HT-29 (cell line): ENCODE data around the gene MYH9. TPM values are rescaled to one million over a fixed set of nuclear protein-coding genes. Genes with fewer than 3 reads are reported as not detected.
A peak's percentile ranks its signal among the peaks of the same experiment; 100 is the strongest.
"Not testable (repeated sequence)": the region's sequence is repeated elsewhere in the genome, so short reads cannot be mapped to it uniquely, and the experiment has no call there.

Source experiments
- DNase-seq: peaks from one replicate; pipeline ENCODE4 v3.0.0-alpha.2; 2015; ENCODE audit warnings: low spot score
- total RNA-seq: library from RNA; depleted of rRNA; stranded (reverse); fragments of >200 nt; shearing (Covaris generic); gene quantifications from 2 replicates; pipeline ENCODE4 v1.2.3, GENCODE V29; 2014

Gene MYH9
- total RNA-seq, 1 experiment from 2014 or later, result 259 TPM

- no peak for DNase-seq
Measured at GRCh38 chr22:36279219-36279666, 108.5 kb downstream of the MYH9 start.

- DNase-seq, result peak; percentile 66
Measured at GRCh38 chr22:36277482-36278291, 110.1 kb downstream of the MYH9 start.

- DNase-seq, result no peak
Measured at GRCh38 chr22:36274531-36274930, 113.2 kb downstream of the MYH9 start.

GRCh38 chr22:36271951-36272350 is 115.8 kb downstream of the MYH9 start:
- not testable (repeated sequence) for DNase-seq

GRCh38 chr22:36271231-36271630 is 116.5 kb downstream of the MYH9 start:
- not testable (repeated sequence) for DNase-seq

GRCh38 chr22:36267896-36268485 is 119.8 kb downstream of the MYH9 start:
- DNase-seq, result no peak

- no peak for DNase-seq
Measured at GRCh38 chr22:36267058-36267457, 120.7 kb downstream of the MYH9 start.

GRCh38 chr22:36263886-36264664 is 123.7 kb downstream of the MYH9 start:
- DNase-seq, result not testable (repeated sequence)

- DNase-seq, result not testable (repeated sequence)
Measured at GRCh38 chr22:36263216-36263673, 124.5 kb downstream of the MYH9 start.

- not testable (repeated sequence) for DNase-seq
Measured at GRCh38 chr22:36262307-36262706, 125.5 kb downstream of the MYH9 start.

GRCh38 chr22:36261675-36262074 is 126.1 kb downstream of the MYH9 start:
- not testable (repeated sequence) for DNase-seq

GRCh38 chr22:36259615-36260300 is 128.0 kb downstream of the MYH9 start:
- no peak for DNase-seq

GRCh38 chr22:36258701-36259614 is 128.8 kb downstream of the MYH9 start:
- DNase-seq, result no peak

- DNase-seq, result no peak
Measured at GRCh38 chr22:36257948-36258670, 129.7 kb downstream of the MYH9 start.

GRCh38 chr22:36257308-36257707 is 130.5 kb downstream of the MYH9 start:
- DNase-seq, result no peak

- no peak for DNase-seq
Measured at GRCh38 chr22:36256478-36256877, 131.3 kb downstream of the MYH9 start.

GRCh38 chr22:36255572-36255971 is 132.2 kb downstream of the MYH9 start:
- not testable (repeated sequence) for DNase-seq

- peak; percentile 3 for DNase-seq
Measured at GRCh38 chr22:36253523-36254490, 134.0 kb downstream of the MYH9 start.
